Central memory CD8-positive, alpha-beta T cell (primary cell): ENCODE measurements around the gene LY6G5C.

Experiments used
- ATAC-seq: fragments of 150-1000 bp; cut with Tn5 transposase; replicated peaks from 2 replicates; pipeline ENCODE4 v1.10.0; 2022; ENCODE audit warnings: mild to moderate bottlenecking, moderate FRiP score, moderate number of reproducible peaks; ENCODE audit not compliant: poor library complexity, severe bottlenecking; ENCODE audit errors: extremely low read depth
- DNase-seq, 2 donors: peaks; one replicate each; pipeline ENCODE4 v3.0.0; 2021; ENCODE audit warnings: low spot score in 2 of 2
- H3K27ac Mint-ChIP-seq: one replicate; pipeline ENCODE4 v1.8.0; 2022; ENCODE audit warnings: low read depth, mild to moderate bottlenecking, moderate library complexity, mixed read lengths
- H3K27me3 Mint-ChIP-seq: one replicate; pipeline ENCODE4 v1.8.0; 2022; ENCODE audit warnings: mixed read lengths
- H3K36me3 Mint-ChIP-seq: one replicate; pipeline ENCODE4 v1.8.0; 2022; ENCODE audit warnings: mild to moderate bottlenecking, moderate library complexity, mixed read lengths; ENCODE audit not compliant: insufficient read depth
- H3K4me1 Mint-ChIP-seq: one replicate; pipeline ENCODE4 v1.8.0; 2022; ENCODE audit warnings: mixed read lengths
- H3K4me3 Mint-ChIP-seq: one replicate; pipeline ENCODE4 v1.8.0; 2022; ENCODE audit warnings: mild to moderate bottlenecking, moderate library complexity, mixed read lengths
- H3K9me3 Mint-ChIP-seq: one replicate; pipeline ENCODE4 v1.8.0; 2022; ENCODE audit warnings: mixed read lengths

The LY6G5C gene, protein sequence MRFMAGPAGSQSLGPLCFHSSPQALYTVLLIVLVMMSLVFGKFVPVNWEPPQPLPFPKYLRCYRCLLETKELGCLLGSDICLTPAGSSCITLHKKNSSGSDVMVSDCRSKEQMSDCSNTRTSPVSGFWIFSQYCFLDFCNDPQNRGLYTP

DNA sequence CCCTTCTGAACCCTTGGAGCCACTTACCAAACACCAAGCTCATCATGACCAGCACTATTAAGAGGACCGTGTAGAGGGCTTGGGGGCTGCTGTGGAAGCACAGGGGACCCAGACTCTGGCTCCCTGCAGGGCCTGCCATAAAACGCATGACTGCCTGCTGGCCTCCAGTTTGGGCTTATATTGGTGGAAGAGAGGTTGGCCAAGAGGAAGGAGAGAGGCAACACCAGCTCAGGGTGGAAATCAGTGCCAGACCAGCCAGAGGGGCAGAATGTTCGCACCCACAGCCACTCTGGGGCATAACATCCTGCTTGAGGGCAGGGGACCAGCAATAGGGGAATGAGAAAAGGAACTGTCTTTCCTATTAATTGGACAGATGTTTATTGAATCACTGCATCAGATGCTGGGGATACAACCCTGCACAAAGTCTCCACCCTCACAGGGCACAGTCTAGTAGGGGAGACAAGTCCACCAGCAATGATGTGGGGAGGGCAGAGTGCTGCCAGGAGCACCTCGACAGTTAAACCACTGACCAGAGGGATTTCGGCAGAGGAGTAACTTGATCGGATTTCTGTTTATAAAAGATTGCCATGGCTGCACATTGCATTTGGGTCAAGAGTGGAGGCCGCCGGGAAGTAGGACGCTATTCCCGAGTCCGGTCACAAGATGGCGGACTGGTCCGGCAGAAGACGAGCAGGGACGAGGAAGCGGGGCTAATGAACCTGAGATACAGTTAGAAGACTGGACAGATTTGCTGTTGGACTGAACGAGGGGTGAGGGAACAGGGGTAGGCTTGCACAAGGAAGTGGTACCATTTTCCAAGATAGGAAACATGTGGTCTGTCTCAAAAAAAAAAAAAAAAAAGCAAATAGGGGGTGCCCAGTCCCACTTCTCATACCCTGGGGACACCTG, at the start of gene LY6G5C:
Gene LY6G5C (minus strand): TSS at position 842 of the 909 bp plus-strand sequence. CDS start 694 bp downstream, at position 148.
- ATAC-seq, result peak; percentile 62

DNA sequence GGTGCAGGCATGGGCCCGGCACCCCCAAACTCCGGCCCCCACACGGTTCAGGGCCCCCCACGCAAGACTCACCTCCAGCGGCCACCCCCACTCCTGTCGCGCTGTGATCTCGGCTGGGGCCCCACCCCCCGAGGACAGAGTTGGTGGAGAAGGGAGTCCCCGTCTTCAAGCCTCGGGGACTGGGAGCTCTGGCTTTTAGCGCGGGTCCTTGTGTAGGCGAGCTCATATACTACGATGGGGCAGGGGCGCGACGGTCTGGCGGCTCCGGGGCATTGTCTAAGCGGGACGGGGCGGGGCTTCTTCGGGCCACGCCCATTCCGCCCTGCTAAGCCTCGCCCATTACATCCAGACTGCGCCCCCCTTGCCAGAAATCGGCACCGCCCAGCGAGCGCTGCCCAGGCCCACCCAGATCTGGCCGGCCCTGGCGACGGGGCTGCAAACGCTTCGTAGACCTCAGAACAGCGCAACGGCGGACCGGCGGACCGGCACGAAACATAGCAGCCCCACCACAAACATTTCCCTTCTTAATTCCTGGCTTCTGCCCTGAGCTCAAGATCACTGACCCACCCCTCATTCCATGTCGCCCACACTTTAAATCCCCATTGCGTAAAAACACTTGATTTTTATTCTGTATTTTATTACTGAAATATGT, 49.2 kb upstream of the LY6G5C start:
- ATAC-seq (peak; percentile 44), DNase-seq (peak; percentile 46 to 51)
- H3K4me1 Mint-ChIP-seq, result peaks cover 55% of the 10 kb centered on the region
- peak overlapping the region; percentile 93 for H3K4me3 Mint-ChIP-seq
- no peaks in the 10 kb centered on the region for H3K27me3 Mint-ChIP-seq
- H3K27ac Mint-ChIP-seq, result peak overlapping the region; percentile 30
- H3K9me3 Mint-ChIP-seq, result no peaks in the 10 kb centered on the region
- peaks cover 52% of the 10 kb centered on the region for H3K36me3 Mint-ChIP-seq

More for the DNA sequence above, at the start of gene LY6G5C:
- H3K36me3 Mint-ChIP-seq, result peaks cover 5% of the 10 kb centered on the region
- DNase-seq, result peak in 1 of 2 donors; percentile 37
- H3K27me3 Mint-ChIP-seq, result no peaks in the 10 kb centered on the region
- peak within 1 kb of the TSS; percentile 88 for H3K4me3 Mint-ChIP-seq
- peaks cover 23% of the 10 kb centered on the region for H3K4me1 Mint-ChIP-seq
- H3K27ac Mint-ChIP-seq, result peak within 1 kb of the TSS; percentile 86
- H3K9me3 Mint-ChIP-seq, result no peaks in the 10 kb centered on the region

DNA sequence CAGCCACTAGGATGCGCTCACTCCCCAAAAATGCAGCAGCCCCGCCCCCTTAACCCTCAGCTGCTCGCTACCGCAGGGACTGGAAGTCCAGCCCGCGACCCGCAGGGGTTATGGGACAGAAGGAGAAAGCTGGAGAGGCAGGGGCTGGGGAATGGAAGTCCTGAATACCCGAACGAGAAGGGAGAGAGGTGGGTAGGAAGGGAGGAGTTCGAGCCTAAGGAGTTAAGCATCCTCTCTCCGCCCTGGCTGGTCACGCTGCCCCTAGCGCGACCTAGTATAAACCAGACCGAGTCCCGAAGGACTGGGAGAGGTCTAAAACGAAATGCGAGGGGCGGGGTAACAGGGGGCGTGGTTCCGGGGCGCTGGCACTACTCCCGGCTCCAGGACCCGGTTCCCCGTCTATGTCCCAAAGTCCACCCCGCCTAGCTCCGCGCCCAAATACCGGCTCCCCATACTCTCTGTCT, 48.7 kb upstream of the LY6G5C start:
- no peaks in the 10 kb centered on the region for H3K9me3 Mint-ChIP-seq
- peaks cover 50% of the 10 kb centered on the region for H3K4me1 Mint-ChIP-seq
- H3K36me3 Mint-ChIP-seq, result peaks cover 47% of the 10 kb centered on the region
- no peaks in the 10 kb centered on the region for H3K27me3 Mint-ChIP-seq
- peak overlapping the region; percentile 93 for H3K4me3 Mint-ChIP-seq
- peak overlapping the region; percentile 80 for H3K27ac Mint-ChIP-seq
- peak; percentile 65 to 66 for DNase-seq
- ATAC-seq, result peak; percentile 81

DNA sequence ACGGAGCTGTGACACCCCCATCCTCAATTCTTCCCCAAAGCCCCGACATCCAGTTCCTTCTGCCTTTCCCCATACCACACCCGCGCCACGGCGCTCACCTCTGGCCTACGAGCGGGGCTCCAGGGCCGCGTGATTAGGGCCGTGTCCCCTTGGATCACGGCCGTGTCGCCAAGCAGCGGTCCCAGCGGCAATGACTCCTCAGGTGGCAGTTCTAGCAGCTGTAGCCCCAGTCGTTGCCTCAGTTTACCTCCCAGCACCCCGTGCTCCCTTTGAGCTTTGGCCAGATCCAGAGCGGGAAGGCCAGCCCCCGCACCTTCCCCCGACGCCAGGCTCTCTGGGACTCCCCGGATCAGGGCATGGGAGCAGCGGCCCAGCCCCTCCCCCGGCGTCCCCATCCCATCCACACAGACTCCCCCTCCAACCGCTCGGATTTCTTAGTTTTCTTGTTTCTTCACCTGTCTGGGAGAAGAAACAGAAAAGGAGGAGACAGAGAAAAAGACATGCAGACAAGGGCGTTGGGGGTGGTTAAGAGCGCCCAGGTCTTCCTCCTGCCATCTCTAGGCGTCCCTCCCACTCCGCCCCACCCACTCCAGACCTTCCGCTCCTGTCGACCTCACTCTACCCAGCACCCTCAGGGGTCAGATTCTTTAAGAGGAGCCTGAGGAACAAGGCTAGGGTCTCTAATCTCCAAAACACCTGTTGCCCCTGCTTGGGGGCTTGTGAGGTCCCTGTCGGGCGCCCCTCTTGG, 48.1 kb upstream of the LY6G5C start, which contains the start of gene DDAH2:
Gene DDAH2 (minus strand): TSS at position 533 of the 748 bp plus-strand sequence. CDS start 138 bp downstream, at position 395.
- DNase-seq, result no peak
- ATAC-seq, result peak; percentile 21
- Mint-ChIP-seq H3K27ac (peak within 1 kb of the TSS; percentile 80), H3K4me1 (peaks cover 44% of the 10 kb centered on the region), H3K9me3 (no peaks in the 10 kb centered on the region), H3K36me3 (peaks cover 43% of the 10 kb centered on the region), H3K4me3 (peak within 1 kb of the TSS; percentile 93), H3K27me3 (no peaks in the 10 kb centered on the region)

DNA sequence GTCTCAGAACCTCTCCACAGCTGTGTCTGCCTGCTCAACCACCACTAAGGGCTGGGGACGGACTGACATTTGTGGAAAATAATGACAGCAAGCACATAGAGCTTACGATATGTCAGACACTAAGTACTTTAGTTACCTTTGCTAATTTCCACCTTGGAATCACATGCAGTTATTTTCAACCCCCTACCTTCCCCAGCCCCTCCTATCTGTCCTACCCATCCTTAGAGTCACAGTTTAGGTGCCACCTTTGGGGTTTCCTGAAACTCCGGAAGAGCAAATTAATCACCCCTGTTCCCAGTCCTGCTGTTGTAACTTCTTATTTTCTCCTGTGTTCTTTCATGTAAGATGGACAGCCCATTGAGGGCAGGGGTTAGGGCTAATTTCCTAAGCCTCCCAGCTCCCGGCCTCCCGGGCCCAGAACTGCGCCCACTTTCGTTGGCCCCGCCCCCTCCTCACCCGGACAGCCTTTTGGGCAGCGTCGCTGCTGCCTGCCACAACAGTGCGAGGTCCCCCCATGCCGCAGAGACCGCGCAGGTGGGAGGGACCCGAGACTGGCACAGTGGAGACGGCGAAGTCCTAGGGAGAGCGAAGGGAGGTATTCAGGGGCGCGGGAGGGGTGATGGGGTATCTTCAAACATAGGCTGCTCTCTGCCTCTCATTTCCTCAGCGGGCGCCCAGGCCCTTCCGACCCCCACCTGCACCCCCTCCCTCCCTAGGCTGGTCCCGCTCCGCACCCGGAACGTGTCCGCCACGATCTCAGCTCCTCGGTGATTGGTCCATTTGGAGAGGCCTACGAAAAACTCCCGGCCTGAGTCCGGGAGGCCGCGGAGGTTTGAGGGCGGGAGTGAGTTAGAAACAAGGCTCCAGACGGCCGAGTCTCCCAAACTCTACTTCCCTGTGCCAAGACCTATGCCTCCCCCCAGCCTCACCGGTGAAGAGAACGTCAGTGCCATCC, 47.1 kb upstream of the LY6G5C start:
- peaks cover 34% of the 10 kb centered on the region for H3K4me1 Mint-ChIP-seq
- peak overlapping the region; percentile 93 for H3K4me3 Mint-ChIP-seq
- no peaks in the 10 kb centered on the region for H3K27me3 Mint-ChIP-seq
- no peak for ATAC-seq
- DNase-seq, result no peak
- H3K9me3 Mint-ChIP-seq, result no peaks in the 10 kb centered on the region
- H3K36me3 Mint-ChIP-seq, result peaks cover 34% of the 10 kb centered on the region
- peak overlapping the region; percentile 80 for H3K27ac Mint-ChIP-seq

DNA sequence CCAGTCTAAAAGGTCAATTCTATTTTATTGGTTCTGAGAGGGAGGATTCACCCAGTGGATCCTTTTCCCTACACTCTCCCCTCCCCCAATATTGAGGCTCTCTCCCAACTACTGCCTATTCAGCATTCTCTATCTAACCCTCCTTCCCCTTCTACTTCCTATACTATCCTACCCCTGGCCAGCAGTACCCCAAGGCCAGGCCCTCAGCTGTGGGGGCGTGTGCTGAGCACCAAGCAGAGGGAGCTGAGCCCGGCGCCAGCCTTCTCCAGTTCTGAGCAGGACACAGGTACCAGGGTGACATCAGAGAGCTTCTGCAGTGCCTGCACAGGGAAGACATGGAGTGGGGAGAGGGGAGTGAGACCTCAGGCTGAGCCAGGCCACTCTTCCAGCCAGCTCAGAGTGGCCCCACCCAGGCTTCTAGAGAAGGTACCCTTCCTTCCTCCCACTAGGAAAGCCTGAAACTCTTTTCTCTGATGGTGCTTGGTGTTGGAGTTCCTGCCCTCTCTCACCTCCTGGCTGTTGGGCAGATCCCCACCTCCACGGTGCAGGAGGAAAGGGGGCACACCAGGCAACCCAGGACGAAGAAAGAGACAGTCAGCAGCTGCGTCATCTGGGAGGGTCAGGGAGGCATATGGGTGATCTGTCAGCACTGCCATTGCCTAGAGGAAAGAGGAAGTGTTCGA, 46.3 kb upstream of the LY6G5C start:
- DNase-seq (no peak), ATAC-seq (no peak)
- no peaks in the 10 kb centered on the region for H3K9me3 Mint-ChIP-seq

DNA sequence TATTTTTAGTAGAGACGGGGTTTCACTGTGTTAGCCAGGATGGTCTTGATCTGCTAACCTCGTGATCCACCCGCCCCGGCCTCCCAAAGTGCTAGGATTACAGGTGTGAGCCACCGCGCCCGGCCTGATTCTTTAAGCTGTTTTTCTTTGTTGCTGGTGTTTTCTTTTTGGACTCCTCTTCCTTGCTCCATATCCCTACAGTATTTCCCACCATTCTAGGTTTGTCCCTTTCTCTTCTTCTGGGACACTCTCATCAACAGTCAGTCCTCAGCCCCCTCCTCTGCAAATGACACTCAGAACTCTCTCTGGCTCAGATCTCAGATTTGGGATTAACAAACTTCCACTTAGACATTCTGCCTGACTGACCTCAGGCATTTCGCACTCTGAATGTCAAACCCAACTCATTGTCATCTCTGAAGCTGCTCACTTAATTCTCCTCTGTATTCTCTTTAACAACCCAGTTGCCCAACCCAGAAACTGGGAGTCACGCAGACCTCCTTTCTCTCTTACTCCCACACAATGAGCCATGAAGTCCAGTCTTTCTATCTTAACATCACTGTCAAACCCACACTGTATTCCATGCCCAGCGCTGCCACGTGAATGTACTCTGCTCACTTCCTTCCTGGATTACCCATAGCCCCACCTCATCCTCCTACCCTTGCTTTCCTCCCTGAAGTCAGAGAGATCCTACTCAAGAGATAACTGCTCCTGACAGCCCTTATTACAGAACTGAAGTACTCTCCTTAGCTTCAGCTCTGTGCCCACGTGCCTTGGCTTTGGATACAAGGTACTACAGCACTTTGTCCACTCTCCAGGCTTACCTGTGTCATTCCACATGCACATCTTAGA, 44.9 kb upstream of the LY6G5C start:
- DNase-seq (no peak), ATAC-seq (no peak)
- H3K36me3 Mint-ChIP-seq, result peaks cover 11% of the 10 kb centered on the region
- peaks cover 29% of the 10 kb centered on the region for H3K4me1 Mint-ChIP-seq
- H3K27ac Mint-ChIP-seq, result no peak overlapping the region
- H3K27me3 Mint-ChIP-seq, result no peaks in the 10 kb centered on the region
- H3K4me3 Mint-ChIP-seq, result no peak overlapping the region
- no peaks in the 10 kb centered on the region for H3K9me3 Mint-ChIP-seq

More for the DNA sequence above, 46.3 kb upstream of the LY6G5C start:
- H3K4me1 Mint-ChIP-seq, result peaks cover 34% of the 10 kb centered on the region
- peak overlapping the region; percentile 40 for H3K4me3 Mint-ChIP-seq
- H3K27ac Mint-ChIP-seq, result peak overlapping the region; percentile 16
- peaks cover 26% of the 10 kb centered on the region for H3K36me3 Mint-ChIP-seq
- no peaks in the 10 kb centered on the region for H3K27me3 Mint-ChIP-seq

DNA sequence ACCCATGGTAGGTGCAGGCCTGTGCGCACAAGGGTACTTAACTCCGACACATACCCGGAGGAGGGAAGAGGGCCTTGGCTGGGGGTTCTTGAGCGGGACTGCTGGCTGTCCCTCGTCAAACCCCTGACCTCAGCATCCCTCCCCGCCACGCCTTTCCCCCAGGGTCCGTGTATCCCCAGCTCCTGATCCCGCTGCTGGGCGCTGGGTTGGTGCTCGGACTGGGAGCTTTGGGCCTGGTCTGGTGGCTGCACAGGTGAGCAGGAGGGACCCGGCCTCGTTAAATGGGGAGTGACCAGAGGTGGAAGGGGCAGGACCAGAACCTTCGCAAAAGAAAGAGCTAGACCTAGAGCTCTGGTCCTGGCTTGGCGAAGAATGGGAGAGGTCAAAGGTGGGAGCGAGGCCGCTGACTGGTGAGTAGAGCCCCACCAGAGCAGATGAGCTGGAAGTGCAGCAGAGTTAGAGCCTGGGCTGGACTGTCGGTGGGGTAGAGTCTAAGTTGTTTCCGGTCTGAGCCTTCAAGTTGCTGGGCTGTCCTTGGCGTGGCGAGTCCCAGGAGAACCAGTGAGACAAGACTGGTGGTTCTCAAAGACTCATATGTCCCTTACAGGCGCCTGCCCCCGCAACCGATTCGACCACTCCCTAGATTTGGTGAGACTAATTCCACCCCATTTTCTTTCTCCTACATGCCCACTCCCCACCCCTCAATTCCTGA, 43.3 kb upstream of the LY6G5C start:
- H3K4me1 Mint-ChIP-seq, result peaks cover 14% of the 10 kb centered on the region
- ATAC-seq (no peak), DNase-seq (no peak)
- peaks cover 6% of the 10 kb centered on the region for H3K36me3 Mint-ChIP-seq
- no peaks in the 10 kb centered on the region for H3K9me3 Mint-ChIP-seq
- no peaks in the 10 kb centered on the region for H3K27me3 Mint-ChIP-seq
- no peak overlapping the region for H3K4me3 Mint-ChIP-seq
- H3K27ac Mint-ChIP-seq, result no peak overlapping the region

DNA sequence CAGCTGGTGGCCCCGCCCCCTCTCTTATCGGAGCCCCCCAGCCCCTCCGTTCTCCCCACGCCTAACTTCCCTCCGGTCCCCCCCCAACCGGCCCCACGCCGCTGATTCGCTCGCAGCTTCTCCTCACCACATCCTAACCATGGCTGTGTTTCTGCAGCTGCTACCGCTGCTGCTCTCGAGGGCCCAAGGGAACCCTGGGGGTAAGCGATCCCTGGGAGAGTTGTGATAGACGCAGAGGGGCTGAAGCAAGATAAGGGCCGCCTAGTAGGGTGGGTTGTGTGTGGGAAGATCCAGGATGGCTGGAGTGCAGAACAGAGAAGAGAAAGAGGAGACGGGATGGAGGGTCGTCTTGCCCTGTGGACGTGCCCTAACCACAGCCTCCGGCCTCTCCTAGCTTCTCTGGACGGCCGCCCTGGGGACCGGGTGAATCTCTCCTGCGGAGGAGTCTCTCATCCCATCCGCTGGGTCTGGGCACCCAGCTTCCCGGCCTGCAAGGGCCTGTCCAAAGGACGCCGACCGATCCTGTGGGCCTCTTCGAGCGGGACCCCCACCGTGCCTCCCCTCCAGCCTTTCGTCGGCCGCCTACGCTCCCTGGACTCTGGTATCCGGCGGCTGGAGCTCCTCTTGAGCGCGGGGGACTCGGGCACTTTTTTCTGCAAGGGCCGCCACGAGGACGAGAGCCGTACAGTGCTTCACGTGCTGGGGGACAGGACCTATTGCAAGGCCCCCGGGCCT, 42.5 kb upstream of the LY6G5C start, which contains the start of gene MPIG6B:
Gene MPIG6B (plus strand): TSS at position 129 of the 735 bp plus-strand sequence. CDS start 11 bp downstream, at position 140.
- DNase-seq (no peak), ATAC-seq (no peak)
- Mint-ChIP-seq H3K9me3 (no peaks in the 10 kb centered on the region), H3K4me1 (peaks cover 6% of the 10 kb centered on the region), H3K4me3 (no peak within 1 kb of the TSS), H3K36me3 (peaks cover 6% of the 10 kb centered on the region), H3K27me3 (no peaks in the 10 kb centered on the region), H3K27ac (no peak within 1 kb of the TSS)
